Suprapubic skin (tissue), 4 donors: ENCODE measurements around the gene NT5DC3. TPM values are rescaled to one million over a fixed set of nuclear protein-coding genes. Genes with fewer than 3 reads are reported as not detected.

Experiments used
- DNase-seq, 2 donors: peaks; one replicate each; pipeline ENCODE4 v3.0.0-alpha.2; 2019; ENCODE audit warnings: low spot score in 2 of 2
- H3K27ac ChIP-seq: fragments of 200-600 bp; sonication (generic); one replicate; pipeline ENCODE4 v1.5.1; 2019
- H3K27me3 ChIP-seq: fragments of 200-600 bp; sonication (generic); one replicate; pipeline ENCODE4 v1.5.1; 2019
- H3K36me3 ChIP-seq: fragments of 200-600 bp; sonication (generic); one replicate; pipeline ENCODE4 v1.5.1; 2019
- H3K4me1 ChIP-seq: fragments of 200-600 bp; sonication (generic); one replicate; pipeline ENCODE4 v1.5.1; 2019
- H3K4me3 ChIP-seq: fragments of 200-600 bp; sonication (generic); one replicate; pipeline ENCODE4 v1.5.1; 2019; ENCODE audit warnings: mild to moderate bottlenecking
- H3K9me3 ChIP-seq: fragments of 200-600 bp; sonication (generic); one replicate; pipeline ENCODE4 v1.5.1; 2019
- CTCF ChIP-seq, 2 donors: fragments of 200-600 bp in 1 of 2; fragments of 450-650 bp in 1 of 2; sonication (generic) in 1 of 2; IDR thresholded peaks; one replicate each; pipeline ENCODE4 v1.5.1; 2016 to 2019; ENCODE audit warnings: antibody characterized with exemption in 2 of 2, mild to moderate bottlenecking in 1 of 2, moderate library complexity in 1 of 2
- EP300 ChIP-seq: sonication (generic); formaldehyde crosslinking; IDR thresholded peaks from one replicate; pipeline ENCODE4 v1.6.1; 2017; ENCODE audit warnings: antibody characterized with exemption
- POLR2A ChIP-seq, 2 donors: fragments of 450-650 bp; IDR thresholded peaks; one replicate each; pipeline ENCODE4 v1.6.1; 2017; ENCODE audit warnings: antibody characterized with exemption in 2 of 2, mild to moderate bottlenecking in 2 of 2, moderate library complexity in 2 of 2
- POLR2AphosphoS5 ChIP-seq, 3 donors: sonication (generic); formaldehyde crosslinking; IDR thresholded peaks; one replicate each; pipeline ENCODE4 v1.6.1; 2017; ENCODE audit warnings: antibody characterized with exemption in 3 of 3
- WGBS: methylation state at CpG from one replicate; pipeline ENCODE4 v1.1.5; 2018; 5-methylcytosine and 5-hydroxymethylcytosine counted together
- total RNA-seq, 4 donors: library from RNA; depleted of rRNA; stranded (reverse); fragments of >200 nt; gene quantifications; one replicate each; pipeline ENCODE4 v1.1.0, GENCODE V29; 2016

The NT5DC3 gene
- total RNA-seq, 4 donors from 2014 or later = 4.2 to 6.5 (median 5.0) TPM

- Histone ChIP-seq H3K36me3 (no peaks in the 10 kb centered on the region), H3K27ac (no peak overlapping the region), H3K4me3 (no peak overlapping the region), H3K9me3 (no peaks in the 10 kb centered on the region), H3K27me3 (no peaks in the 10 kb centered on the region), H3K4me1 (no peaks in the 10 kb centered on the region)
- no peak for DNase-seq
- WGBS = 90% methylated on average over 2 of the region's 2 CpGs
- TF ChIP-seq EP300 (no peak), CTCF (IDR thresholded peaks at IDR 0.05) (no peak), POLR2A (IDR thresholded peaks at IDR 0.05) (no peak), POLR2AphosphoS5 (IDR thresholded peaks at IDR 0.05) (no peak)
Observed at GRCh38 chr12:103734863-103735262, 106.2 kb downstream of the NT5DC3 start.

- H3K27me3 ChIP-seq = no peaks in the 10 kb centered on the region
- no peak overlapping the region for H3K4me3 ChIP-seq
- no peaks in the 10 kb centered on the region for H3K9me3 ChIP-seq
- no peaks in the 10 kb centered on the region for H3K4me1 ChIP-seq
- DNase-seq = no peak
- 100% methylated on average over 1 of the region's 1 CpG for WGBS
- no peaks in the 10 kb centered on the region for H3K36me3 ChIP-seq
- TF ChIP-seq POLR2A (IDR thresholded peaks at IDR 0.05) = no peak
- no peak for TF ChIP-seq POLR2AphosphoS5 (IDR thresholded peaks at IDR 0.05)
- TF ChIP-seq EP300 = no peak
- TF ChIP-seq CTCF (IDR thresholded peaks at IDR 0.05) = no peak
- H3K27ac ChIP-seq = no peak overlapping the region
Observed at GRCh38 chr12:103731539-103731938, 109.5 kb downstream of the NT5DC3 start.

GRCh38 chr12:103729499-103729898, 111.5 kb downstream of the NT5DC3 start:
- TF ChIP-seq CTCF (IDR thresholded peaks at IDR 0.05) = no peak
- TF ChIP-seq POLR2A (IDR thresholded peaks at IDR 0.05) = no peak
- TF ChIP-seq POLR2AphosphoS5 (IDR thresholded peaks at IDR 0.05) = no peak
- TF ChIP-seq EP300 = no peak
- Histone ChIP-seq H3K36me3 (no peaks in the 10 kb centered on the region), H3K4me3 (no peak overlapping the region), H3K27ac (no peak overlapping the region), H3K9me3 (no peaks in the 10 kb centered on the region), H3K4me1 (no peaks in the 10 kb centered on the region), H3K27me3 (no peaks in the 10 kb centered on the region)
- no peak for DNase-seq
- WGBS = 81% methylated on average over 1 of the region's 1 CpG

GRCh38 chr12:103728323-103728722, 112.7 kb downstream of the NT5DC3 start:
- WGBS = 88% methylated on average over 4 of the region's 4 CpGs

GRCh38 chr12:103727638-103728037, 113.4 kb downstream of the NT5DC3 start:
- no peaks in the 10 kb centered on the region for H3K36me3 ChIP-seq
- TF ChIP-seq CTCF (IDR thresholded peaks at IDR 0.05) (no peak), POLR2A (IDR thresholded peaks at IDR 0.05) (no peak)
- H3K4me1 ChIP-seq = no peaks in the 10 kb centered on the region
- no peak for DNase-seq
- no peaks in the 10 kb centered on the region for H3K9me3 ChIP-seq
- no peak overlapping the region for H3K4me3 ChIP-seq
- WGBS = 76% methylated on average over 3 of the region's 3 CpGs
- peaks cover 8% of the 10 kb centered on the region for H3K27me3 ChIP-seq
- H3K27ac ChIP-seq = no peak overlapping the region

More at GRCh38 chr12:103728323-103728722, 112.7 kb downstream of the NT5DC3 start:
- Histone ChIP-seq H3K9me3 (no peaks in the 10 kb centered on the region), H3K27me3 (peaks cover 7% of the 10 kb centered on the region), H3K4me1 (no peaks in the 10 kb centered on the region), H3K4me3 (no peak overlapping the region), H3K27ac (no peak overlapping the region), H3K36me3 (no peaks in the 10 kb centered on the region)
- DNase-seq = no peak
- TF ChIP-seq CTCF (IDR thresholded peaks at IDR 0.05) (no peak), POLR2AphosphoS5 (IDR thresholded peaks at IDR 0.05) (no peak), POLR2A (IDR thresholded peaks at IDR 0.05) (no peak), EP300 (no peak)
